ENCODE results near the gene CLASP1. TPM values are rescaled to one million over a fixed set of nuclear protein-coding genes. Genes with fewer than 3 reads are reported as not detected.

CLASP1 gene
- total RNA-seq, 2 experiments from 2014 or later, result 33.8 to 72.4 TPM

- Histone ChIP-seq H3K4me2 (ENCODE audit: low read length) (no peak overlapping the region), H3K4me1 (ENCODE audit: insufficient read depth, low read length, poor library complexity, severe bottlenecking) (peaks cover 12% of the 10 kb centered on the region), H2AFZ (ENCODE audit: low read length) (no peak overlapping the region), H3K36me3 (ENCODE audit: insufficient read depth, low read length) (no peaks in the 10 kb centered on the region), H4K20me1 (ENCODE audit: insufficient read depth, low read length) (0 out of 2 replicates have a peak, but pooled peaks cover 6% of the 10 kb centered on the region), H3K4me3 (ENCODE audit: low read depth, low read length, poor library complexity, severe bottlenecking) (no peak overlapping the region), H3K9me3 (ENCODE audit: low read length) (peaks cover 16% of the 10 kb centered on the region; the same call in 1 of the 2 replicates), H3K79me2 (ENCODE audit: insufficient read depth, low read depth, low read length) (peaks cover 38% of the 10 kb centered on the region; the same call in 1 of the 2 replicates), H3K9me2 (ENCODE audit: insufficient read depth, low read length) (no peaks in the 10 kb centered on the region), H3K27ac (ENCODE audit: low read depth, low read length, poor library complexity, severe bottlenecking) (no peak overlapping the region)
- BruUV-seq (replicated peaks), result no TSS peak
- DNase-seq (ENCODE audit: low spot score), result no peak
- ChIA-PET CTCF (ENCODE audit: unreplicated experiment) (no interaction called here), POLR2A (interaction anchor here (0.7 to 3.4 kb wide), 5 partner anchors 8 to 83 kb away, joined by 3 to 13 read pairs (median 4); no protein-coding TSS in a partner anchor)
- intact Hi-C loops (cut with micrococcal nuclease; ENCODE audit: unreplicated experiment), result no loop called here
- no peak for TF ChIP-seq CTCF (conservative IDR thresholded peaks at IDR 0.05; ENCODE audit: low read length)
- TF ChIP-seq EZH2phosphoT487 (IDR thresholded peaks at IDR 0.05; ENCODE audit: borderline replicate concordance, low read depth, low read length), result no peak
Observed at GRCh38 chr2:121545257-121545656, 104.0 kb downstream of the CLASP1 start.

GRCh38 chr2:121541495-121541894, 107.8 kb downstream of the CLASP1 start:
- POLR2A ChIA-PET, result interaction anchor here (0.5 to 1.9 kb wide), 4 partner anchors 10 to 132 kb away, joined by 3 to 5 read pairs (median 3); no protein-coding TSS in a partner anchor
- peaks cover 34% of the 10 kb centered on the region for H3K79me2 ChIP-seq (ENCODE audit: insufficient read depth, low read depth, low read length)
- H2AFZ ChIP-seq (ENCODE audit: low read length), result no peak overlapping the region
- BruUV-seq (replicated peaks), result no TSS peak
- intact Hi-C loops (cut with micrococcal nuclease; ENCODE audit: unreplicated experiment), result no loop called here
- H4K20me1 ChIP-seq (ENCODE audit: insufficient read depth, low read length), result peaks cover 18% of the 10 kb centered on the region
- H3K4me1 ChIP-seq (ENCODE audit: insufficient read depth, low read length, poor library complexity, severe bottlenecking), result peaks cover 8% of the 10 kb centered on the region
- H3K9me3 ChIP-seq (ENCODE audit: low read length), result no peaks in the 10 kb centered on the region
- TF ChIP-seq EZH2phosphoT487 (IDR thresholded peaks at IDR 0.05; ENCODE audit: borderline replicate concordance, low read depth, low read length), result no peak
- TF ChIP-seq CTCF (conservative IDR thresholded peaks at IDR 0.05; ENCODE audit: low read length), result no peak
- H3K4me3 ChIP-seq (ENCODE audit: low read depth, low read length, poor library complexity, severe bottlenecking), result no peak overlapping the region
- H3K27ac ChIP-seq (ENCODE audit: low read depth, low read length, poor library complexity, severe bottlenecking), result no peak overlapping the region
- CTCF ChIA-PET (ENCODE audit: unreplicated experiment), result no interaction called here
- H3K36me3 ChIP-seq (ENCODE audit: insufficient read depth, low read length), result no peaks in the 10 kb centered on the region
- H3K9me2 ChIP-seq (ENCODE audit: insufficient read depth, low read length), result no peaks in the 10 kb centered on the region
- no peak overlapping the region for H3K4me2 ChIP-seq (ENCODE audit: low read length)
- no peak for DNase-seq (ENCODE audit: low spot score)

GRCh38 chr2:121539750-121540469, 109.4 kb downstream of the CLASP1 start:
- no peak for DNase-seq (ENCODE audit: low spot score)
- peaks cover 8% of the 10 kb centered on the region for H3K4me1 ChIP-seq (ENCODE audit: insufficient read depth, low read length, poor library complexity, severe bottlenecking)
- TF ChIP-seq CTCF (conservative IDR thresholded peaks at IDR 0.05; ENCODE audit: low read length), result no peak
- no peak for TF ChIP-seq EZH2phosphoT487 (IDR thresholded peaks at IDR 0.05; ENCODE audit: borderline replicate concordance, low read depth, low read length)
- no peak overlapping the region for H3K27ac ChIP-seq (ENCODE audit: low read depth, low read length, poor library complexity, severe bottlenecking)
- H3K9me3 ChIP-seq (ENCODE audit: low read length), result no peaks in the 10 kb centered on the region
- POLR2A ChIA-PET, result no interaction called here
- peaks cover 18% of the 10 kb centered on the region for H4K20me1 ChIP-seq (ENCODE audit: insufficient read depth, low read length)
- H3K4me2 ChIP-seq (ENCODE audit: low read length), result peak overlapping the region; percentile 53; the same call in 1 of the 2 replicates
- H3K36me3 ChIP-seq (ENCODE audit: insufficient read depth, low read length), result no peaks in the 10 kb centered on the region
- H2AFZ ChIP-seq (ENCODE audit: low read length), result no peak overlapping the region
- CTCF ChIA-PET (ENCODE audit: unreplicated experiment), result no interaction called here
- peak overlapping the region; percentile 9 for H3K4me3 ChIP-seq (ENCODE audit: low read depth, low read length, poor library complexity, severe bottlenecking)
- no peaks in the 10 kb centered on the region for H3K9me2 ChIP-seq (ENCODE audit: insufficient read depth, low read length)
- peaks cover 26% of the 10 kb centered on the region for H3K79me2 ChIP-seq (ENCODE audit: insufficient read depth, low read depth, low read length)
- no TSS peak for BruUV-seq (replicated peaks)
- intact Hi-C loops (cut with micrococcal nuclease; ENCODE audit: unreplicated experiment), result no loop called here
